Left ventricle myocardium superior (tissue), 1 donor: ENCODE data around the gene TRNP1. TPM values are rescaled to one million over a fixed set of nuclear protein-coding genes. Genes with fewer than 3 reads are reported as not detected.

Source experiments
- ATAC-seq: fragments of 200-7000 bp; cut with Tn5 transposase; one replicate; pipeline ENCODE4 v1.9.1; 2020; ENCODE audit warnings: mild to moderate bottlenecking, moderate library complexity
- DNase-seq: peaks from one replicate; pipeline ENCODE4 v3.0.0-alpha.2; 2020
- intact Hi-C: fragments of 100-400 bp; cut with micrococcal nuclease; formaldehyde crosslinking; loops from one replicate; pipeline ENCODE4 v1.11.0; 2022
- total RNA-seq: library from RNA; stranded (reverse); fragmentation: NEBNext Ultra II Directional; extraction: Animal tissue kit (Norgen Biotek cat#: 25700); gene quantifications from one replicate; pipeline ENCODE4 v1.2.1, GENCODE V29; 2021
- donor health status: DM: no; HTN: yes; CAD: no; lungs with severe emphysema.

Gene TRNP1
- total RNA-seq, 1 donor from 2014 or later = 27.4 TPM

GRCh38 chr1:27047914-27048313 lies 54.4 kb downstream of the TRNP1 start:
- intact Hi-C loops = no loop called here
- DNase-seq = no peak
- ATAC-seq = no peak

- no peak for DNase-seq
- ATAC-seq = no peak
- intact Hi-C loops = no loop called here
Observed at GRCh38 chr1:27049100-27049499, 55.6 kb downstream of the TRNP1 start.

DNA sequence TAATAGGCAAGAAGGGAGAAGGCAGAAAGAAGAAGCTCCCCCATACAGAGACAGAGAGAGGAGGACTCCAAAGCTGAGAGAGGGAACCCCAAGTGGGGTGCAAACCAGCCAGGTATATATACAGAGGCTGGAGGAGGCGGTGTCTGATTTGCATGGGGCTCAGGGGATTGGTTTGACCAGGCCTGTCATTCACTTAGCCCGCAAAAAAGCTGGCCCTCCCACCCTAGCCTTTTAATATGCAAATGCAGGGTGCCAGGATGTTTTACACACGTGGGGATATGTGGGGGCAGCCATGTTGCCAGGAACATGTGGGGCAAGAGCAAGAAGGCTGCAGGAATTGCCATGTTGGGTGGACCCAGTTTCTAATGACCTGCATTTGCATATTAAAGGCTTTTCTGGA lies 56.1 kb downstream of the TRNP1 start:
- intact Hi-C loops = no loop called here
- DNase-seq (no peak), ATAC-seq (no peak)

Other genes starting within 250 kb of the TRNP1 start
- 4.5 TPM for gene PIGV, start 205.7 kb upstream of the TRNP1 start, total RNA-seq
- 18.1 TPM for gene ZDHHC18, start 167.0 kb upstream of the TRNP1 start, total RNA-seq
- gene SFN, start 130.5 kb upstream of the TRNP1 start, total RNA-seq = not detected
- 16.4 TPM for gene GPN2, start 103.4 kb upstream of the TRNP1 start, total RNA-seq
- gene GPATCH3, start 93.2 kb upstream of the TRNP1 start, total RNA-seq = 10.2 TPM
- gene NR0B2, start 79.7 kb upstream of the TRNP1 start, total RNA-seq = 5.3 TPM
- 73.3 TPM for gene NUDC, start 71.9 kb upstream of the TRNP1 start, total RNA-seq
- 0.37 TPM for gene KDF1, start 33.2 kb upstream of the TRNP1 start, total RNA-seq
- gene TENT5B, start 19.2 kb downstream of the TRNP1 start, total RNA-seq = 49.6 TPM
- gene SLC9A1, start 161.4 kb downstream of the TRNP1 start, total RNA-seq = 23.1 TPM
- gene WDTC1, start 240.9 kb downstream of the TRNP1 start, total RNA-seq = 68.8 TPM